GM12891 (cell line): ENCODE data around the gene IFI44L.

Experiments
- POLR2A ChIP-seq: IDR thresholded peaks from 2 replicates; pipeline ENCODE4 v1.6.1; 2011; ENCODE audit warnings: low read depth, low read length, control low read depth
- POLR2AphosphoS5 ChIP-seq: IDR thresholded peaks from 2 replicates; pipeline ENCODE4 v1.6.1; 2011; ENCODE audit warnings: low read depth, low read length, control low read depth

DNA sequence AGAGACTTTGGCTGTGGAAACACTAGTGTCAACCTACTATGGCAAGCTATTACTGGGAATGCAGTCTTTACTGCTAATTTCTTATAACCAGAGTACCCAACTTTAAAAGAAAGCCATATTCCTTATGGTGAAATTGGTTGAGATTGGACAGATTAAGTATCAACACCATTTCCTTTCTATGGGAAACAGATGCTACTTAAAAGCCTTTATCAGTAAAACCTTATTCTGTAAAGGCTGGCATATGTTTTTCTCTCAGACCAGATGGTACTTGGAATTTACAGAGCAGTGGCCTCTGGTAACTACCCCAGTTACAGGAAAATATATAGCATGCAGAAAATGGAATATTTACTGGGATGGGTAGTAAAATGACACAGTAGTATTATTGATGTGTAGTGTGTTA, 48.2 kb downstream of the IFI44L start:
- TF ChIP-seq POLR2A (no peak), POLR2AphosphoS5 (no peak)
